ENCODE results near the gene NDST1.

The NDST1 gene

DNA sequence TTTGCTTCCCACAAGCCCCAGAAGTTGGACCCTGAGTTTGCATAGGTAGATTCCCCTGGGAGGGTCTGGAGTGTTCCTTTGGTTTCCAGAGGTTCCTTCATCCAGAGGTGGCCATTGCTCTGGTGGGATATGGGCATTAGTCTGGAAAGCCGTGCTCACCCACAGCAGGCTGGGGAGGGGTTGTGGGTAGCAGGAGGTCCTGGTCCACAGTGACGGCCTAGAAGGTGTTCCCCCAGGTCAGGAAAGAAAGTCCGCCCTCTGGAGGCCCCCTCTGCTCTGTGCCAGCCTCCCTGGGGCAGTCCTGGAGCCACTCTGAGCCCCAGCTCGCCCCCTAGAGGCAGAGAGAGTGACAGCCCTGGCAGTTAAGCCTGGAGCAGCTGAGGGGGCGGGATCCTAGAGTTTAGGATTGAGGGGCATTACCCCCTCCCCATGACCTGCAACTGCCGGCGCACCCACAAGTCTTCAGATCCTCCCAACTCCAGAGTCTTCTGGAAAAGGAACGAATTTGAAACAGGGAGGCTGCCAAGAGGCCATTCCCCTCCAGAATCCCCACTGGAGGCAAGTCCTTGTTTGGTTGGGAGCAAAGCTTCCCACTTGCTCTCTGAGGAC, 36.8 kb downstream of the NDST1 start:
- peak in 1 of 2 experiments; percentile 30 for DNase-seq (ENCODE audit: low read depth in 2 of 2)

DNA sequence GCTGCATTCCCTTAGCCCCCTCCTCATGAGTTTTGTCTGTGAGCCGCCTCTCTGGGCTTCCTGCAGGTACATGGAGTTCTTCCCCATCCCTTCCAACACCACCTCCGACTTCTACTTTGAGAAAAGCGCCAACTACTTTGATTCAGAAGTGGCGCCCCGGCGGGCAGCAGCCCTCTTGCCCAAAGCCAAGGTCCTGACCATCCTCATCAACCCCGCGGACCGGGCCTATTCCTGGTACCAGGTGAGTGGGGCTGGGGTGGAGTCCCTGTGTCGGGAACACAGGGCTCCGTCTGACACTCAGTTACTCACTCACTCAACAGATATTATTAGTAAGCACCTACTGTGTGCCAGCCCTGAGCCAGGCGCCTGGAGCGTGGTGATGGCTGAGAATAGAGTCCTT, 37.3 kb downstream of the NDST1 start:
- no peak for DNase-seq (ENCODE audit: low read depth in 2 of 2)

DNA sequence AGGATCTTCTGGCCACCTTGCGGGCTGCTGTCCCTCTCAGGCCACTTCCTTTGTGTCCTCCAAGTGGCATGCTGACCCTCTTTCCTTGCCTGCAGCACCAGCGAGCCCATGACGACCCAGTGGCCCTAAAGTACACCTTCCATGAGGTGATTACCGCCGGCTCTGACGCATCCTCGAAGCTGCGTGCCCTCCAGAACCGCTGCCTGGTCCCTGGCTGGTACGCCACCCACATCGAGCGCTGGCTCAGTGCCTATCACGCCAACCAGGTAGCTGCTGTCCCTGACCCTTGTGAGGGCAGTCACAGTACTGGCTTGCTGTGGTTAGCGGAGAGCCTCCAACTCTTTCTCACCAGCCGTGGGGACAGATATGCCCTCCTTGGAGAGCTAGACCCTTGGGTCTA, 40.2 kb downstream of the NDST1 start:
- no peak for DNase-seq (ENCODE audit: low read depth in 2 of 2)

DNA sequence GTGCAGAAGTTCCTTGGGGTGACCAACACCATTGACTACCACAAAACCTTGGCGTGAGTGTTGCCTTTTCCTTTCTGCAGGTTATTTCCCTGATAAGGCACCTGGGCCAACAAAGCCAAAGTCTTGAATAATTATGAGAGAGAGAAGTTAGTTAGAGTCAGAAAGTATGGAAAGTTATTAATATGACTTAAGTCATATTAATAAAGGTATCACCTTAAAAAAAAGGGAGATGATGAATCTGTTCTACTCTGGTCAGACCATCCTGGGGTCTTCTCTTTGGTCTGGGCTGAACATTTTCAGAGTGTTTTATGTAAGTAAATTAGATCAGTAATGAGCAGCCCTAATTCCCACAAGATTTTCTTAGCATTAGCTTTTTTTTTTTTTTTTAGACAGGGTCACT, 41.8 kb downstream of the NDST1 start:
- DNase-seq (ENCODE audit: low read depth in 2 of 2) = no peak

DNA sequence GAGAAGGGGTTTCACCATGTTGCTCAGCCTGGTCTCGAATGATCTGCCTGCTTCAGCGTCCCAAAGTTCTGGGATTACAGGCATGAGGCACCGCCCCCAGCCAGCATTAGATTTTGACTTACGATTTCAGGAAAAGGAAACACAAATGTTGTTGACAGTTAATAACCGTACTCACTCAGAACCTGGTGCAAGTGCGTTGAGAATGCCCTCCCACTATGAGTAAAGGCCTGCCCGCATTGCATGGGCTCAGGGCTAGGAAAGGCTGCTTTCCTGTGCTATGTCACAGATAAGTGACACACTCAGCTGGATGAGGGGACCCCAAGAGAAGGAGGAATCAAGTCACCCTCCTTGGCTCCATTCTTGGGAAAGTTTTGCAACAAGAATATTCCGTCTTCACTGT, 42.4 kb downstream of the NDST1 start:
- DNase-seq (ENCODE audit: low read depth in 2 of 2) = no peak

DNA sequence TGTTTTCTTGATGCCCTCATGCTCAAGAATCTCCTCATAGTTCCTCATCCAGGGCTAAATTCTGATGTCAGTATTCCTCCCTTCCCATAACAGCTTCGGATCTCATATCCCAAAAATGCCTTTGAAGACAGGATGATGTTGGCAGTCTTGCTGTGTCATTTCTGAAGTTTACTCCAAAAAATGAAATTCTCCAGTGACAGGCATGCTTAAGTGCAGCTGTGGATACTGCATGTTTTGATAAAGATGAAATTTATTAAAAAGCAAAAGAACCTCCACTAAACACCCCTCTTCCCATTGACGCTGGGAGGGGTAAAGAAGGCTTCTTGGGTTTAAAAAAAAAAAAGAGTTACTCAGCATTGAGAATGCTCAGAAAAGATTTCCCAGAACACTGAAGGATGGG, 43.1 kb downstream of the NDST1 start:
- no peak for DNase-seq (ENCODE audit: low read depth in 2 of 2)

DNA sequence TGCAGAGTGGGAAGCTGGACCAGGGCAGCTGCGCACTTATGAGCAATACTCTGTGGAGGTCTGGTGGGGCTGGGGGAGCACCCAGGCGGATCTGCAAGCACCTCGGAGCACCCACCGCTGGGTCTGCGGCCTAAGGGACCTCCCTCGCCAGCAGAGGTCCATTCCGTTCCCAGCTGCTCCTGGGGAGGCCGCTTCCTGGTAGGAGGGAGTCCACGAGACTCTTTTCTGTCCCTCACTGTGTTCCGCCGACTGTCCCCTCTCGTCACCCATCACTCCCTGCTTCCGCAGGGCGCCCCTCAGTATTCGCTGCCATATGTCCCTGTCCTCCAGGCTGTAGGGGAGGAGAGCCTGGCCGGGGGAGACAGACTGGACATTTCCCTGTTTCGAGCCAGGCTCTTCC, 45.5 kb downstream of the NDST1 start:
- DNase-seq (ENCODE audit: low read depth in 2 of 2) = no peak

DNA sequence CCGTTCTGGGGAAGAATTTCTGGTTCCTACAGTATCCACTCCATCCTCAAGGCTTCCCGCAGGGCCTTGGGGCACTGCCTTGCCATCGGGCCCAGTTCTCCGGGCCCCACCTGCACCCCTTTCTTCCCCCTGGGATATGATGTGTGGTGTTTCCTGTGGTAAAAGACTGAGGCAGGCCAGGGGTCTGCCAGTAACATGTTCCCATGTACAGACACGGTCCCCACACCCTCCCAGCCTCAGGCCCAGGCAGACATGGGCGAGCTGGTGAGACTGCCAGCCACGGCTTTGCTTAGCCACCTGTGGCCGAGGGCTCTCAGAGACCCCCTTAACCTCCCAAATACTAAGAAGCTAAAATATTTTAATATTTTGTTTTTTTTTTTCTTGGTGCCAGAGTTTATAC, 46.0 kb downstream of the NDST1 start:
- no peak for DNase-seq (ENCODE audit: low read depth in 2 of 2)

DNA sequence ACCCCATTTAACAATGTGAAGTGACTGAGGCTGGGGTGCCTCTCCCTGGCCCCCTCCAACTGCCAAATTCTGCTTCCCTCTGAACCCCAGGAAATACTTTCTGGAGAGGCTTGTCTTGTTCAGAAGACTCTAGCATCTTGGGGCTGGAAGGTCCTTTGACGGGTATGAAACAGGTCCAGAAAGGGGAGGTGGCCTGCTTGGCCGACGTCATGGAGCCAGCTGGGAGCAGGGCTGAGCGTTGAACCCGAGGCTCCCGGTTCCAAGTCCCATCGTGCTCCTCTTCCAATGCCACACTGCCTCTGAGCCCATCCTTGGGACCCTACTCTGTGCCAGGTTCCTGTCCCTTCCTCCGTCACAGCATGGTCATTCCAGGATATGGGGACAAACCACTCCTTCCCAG, 46.9 kb downstream of the NDST1 start:
- no peak for DNase-seq (ENCODE audit: low read depth in 2 of 2)

DNA sequence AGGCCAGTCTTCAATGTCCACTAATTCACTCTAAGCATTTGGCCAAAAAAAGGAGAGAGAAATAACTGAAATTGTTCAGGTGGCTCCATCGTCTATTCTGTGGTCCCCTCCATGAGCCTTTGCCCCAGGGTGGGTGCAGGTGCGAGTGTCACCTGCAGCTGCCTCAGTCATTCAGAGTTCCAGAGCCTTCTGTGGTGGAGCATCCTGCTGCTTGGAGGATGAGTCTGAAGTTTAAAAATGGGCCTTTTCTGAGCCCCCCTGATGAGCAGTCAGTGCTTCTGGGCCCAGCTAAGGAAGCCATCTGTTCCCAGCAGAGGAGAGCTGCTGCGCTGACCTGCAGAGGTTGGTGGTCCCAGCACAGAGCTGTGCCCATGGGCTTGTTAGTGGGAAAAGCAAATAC, 48.2 kb downstream of the NDST1 start:
- no peak for DNase-seq (ENCODE audit: low read depth in 2 of 2)

DNA sequence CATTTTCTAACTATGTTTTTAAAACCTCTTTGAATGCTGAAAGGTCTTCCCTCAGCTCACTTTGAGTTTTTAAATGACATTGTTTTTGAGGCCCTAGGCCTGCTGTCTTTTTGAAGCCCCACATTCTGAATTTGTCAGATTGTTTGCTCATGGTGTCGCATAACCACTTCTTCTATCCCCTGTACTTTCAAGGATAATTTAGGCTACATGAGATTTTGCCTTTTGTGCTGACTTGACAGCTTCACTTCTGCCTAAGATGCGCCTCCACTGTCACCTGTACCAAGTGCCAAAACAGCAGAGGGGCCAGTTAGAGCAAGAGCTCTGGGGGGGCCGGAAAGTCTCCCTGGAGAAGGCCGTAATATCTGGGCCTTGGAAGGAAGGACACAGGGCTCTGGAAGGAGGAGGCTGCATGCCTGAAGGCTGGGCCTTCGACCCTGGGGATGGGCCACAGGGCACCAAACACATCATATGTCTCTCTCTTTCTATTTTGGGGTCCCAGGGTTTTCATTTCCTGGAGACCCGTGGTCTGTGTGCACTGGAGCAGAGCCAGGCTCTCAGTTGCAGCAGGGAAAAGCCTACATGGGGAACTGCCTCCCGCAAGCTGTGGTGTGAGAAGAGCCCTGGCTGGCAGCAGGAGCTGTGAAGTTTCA, 49.1 kb downstream of the NDST1 start:
- DNase-seq (ENCODE audit: low read depth in 2 of 2) = no peak

DNA sequence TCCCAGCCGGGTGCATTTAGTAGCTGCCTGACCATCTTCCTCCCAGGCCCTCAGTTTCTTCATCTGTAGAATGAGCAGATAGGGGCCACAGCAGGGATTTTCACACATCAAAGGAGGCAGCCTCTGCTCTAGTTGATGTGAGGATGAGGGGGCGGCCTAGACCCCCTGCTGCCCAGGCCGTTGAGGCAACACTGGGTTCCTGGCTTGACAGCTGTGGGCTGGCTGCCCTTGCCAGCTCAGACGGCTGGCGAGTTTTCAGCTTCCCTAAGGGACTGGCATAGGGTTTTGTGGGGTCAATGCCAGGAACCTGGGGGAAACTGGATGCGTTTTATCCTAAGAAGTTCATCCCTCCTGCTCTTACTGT, 49.6 kb downstream of the NDST1 start:
- no peak for DNase-seq (ENCODE audit: low read depth in 2 of 2)

DNA sequence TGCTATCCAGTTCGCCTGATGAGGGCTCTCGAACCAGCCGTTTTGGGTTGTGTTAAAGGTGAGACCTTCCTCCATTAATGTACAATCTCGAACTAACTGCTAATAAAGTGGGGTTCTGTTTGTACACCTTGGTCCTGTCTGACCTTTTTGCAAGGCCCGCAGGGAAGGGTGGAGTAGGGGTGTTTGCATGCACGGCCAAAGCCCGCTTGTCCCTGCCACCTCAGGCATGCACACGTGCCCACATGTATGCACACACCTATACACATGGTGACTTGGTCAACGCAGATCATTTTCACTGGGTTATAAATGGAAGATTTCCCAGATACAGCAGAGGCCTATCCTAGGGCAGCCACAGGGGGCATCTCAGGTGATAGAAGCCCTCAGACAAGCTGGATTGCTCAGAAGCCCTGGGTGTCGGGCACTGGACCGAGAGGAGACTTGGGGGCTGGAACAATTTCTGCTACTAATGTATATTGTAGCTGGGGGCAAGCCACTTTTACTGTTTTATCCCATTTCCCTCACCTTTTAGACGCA, 50.2 kb downstream of the NDST1 start:
- no peak for DNase-seq (ENCODE audit: low read depth in 2 of 2)

DNA sequence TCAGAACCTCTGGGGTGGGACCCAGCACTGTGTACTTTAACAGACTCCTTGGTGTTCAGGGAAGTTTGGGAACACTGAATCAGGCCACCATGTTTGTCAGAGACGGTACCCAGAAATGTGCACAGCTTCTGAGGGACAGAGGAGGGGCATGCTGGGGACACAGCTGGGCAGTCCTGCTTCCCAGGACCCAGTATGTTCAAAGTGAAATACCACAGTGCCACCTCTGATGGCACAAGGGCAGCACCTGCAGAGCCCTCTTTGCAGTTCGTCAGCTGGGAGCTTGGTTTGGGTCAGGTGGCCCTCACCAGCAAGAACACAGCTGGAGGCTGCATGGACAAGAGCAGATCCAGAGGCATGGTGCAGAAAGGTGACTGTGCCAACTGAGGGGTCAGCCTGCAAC, 51.2 kb downstream of the NDST1 start:
- no peak for DNase-seq (ENCODE audit: low read depth in 2 of 2)

DNA sequence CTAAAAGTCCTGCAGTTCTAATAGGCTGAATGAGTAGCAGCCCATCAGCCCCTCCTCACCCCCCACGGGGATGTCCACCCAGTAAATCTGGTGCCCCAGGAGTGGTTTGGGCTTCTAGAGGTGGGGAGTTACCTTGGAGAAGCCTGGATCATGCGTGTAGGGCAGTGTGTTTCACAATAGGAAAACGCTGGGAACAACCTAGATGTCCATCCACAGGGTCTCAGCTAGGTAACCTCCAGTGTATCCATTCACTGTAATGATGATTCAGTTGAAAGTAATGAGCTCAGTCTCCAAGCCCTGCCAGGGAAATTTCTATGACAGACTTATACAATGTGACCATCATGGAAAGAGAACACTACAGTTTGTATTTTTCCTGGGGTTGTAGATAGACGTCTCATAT, 51.8 kb downstream of the NDST1 start:
- DNase-seq (ENCODE audit: low read depth in 2 of 2) = no peak

DNA sequence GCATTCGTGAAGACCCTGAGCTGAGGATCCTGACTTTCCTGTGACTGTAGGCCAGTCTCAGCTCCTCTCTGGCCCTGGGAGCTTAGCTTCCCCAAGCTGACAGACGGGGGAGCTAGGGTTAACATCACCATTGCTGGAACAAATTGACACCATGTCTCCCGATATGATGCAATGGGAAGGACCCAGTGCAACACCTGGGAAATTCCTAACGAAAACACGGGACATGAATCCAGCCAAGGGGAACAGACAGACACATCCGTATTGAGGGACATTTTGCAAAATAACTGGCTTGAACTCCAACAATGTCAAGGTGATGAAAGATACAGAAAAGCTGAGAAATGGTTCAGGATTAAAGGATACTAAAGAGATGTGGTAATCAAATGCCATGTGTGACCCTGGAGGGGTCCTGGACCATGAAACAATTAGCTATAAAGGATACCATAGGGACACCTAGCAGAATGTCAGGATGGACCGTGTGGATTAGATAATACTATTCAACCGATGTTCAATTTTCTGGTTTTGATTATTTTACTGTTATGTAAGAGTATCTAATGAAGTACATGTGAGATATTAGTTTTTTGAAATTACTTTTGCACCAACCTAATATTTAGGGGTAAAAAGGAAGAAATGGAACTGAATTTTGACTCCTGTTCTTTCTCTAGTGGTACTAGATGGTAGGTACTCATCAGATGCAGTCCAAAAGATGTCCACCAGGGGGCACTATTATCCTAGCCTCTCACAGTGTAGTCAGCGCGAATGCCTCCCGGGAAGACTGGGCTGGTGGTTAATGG, 52.7 kb downstream of the NDST1 start:
- peak; percentile 71 to 74 for DNase-seq (ENCODE audit: low read depth in 2 of 2)

DNA sequence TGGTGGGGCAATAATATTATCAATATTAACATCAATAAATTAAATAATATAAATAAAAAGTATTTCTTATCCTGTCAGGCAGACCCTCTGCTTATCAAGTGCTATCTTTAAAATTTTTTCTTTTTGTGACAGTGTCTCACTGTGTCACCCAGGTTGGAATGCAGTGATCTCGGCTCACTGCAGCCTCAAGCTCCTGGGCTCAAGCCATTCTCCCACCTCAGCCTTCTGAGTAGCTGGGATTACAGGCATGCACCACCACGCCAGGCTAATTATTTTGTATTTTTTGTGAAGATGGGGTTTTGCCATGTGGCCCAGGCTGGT, 53.2 kb downstream of the NDST1 start:
- DNase-seq (ENCODE audit: low read depth in 2 of 2) = no peak

DNA sequence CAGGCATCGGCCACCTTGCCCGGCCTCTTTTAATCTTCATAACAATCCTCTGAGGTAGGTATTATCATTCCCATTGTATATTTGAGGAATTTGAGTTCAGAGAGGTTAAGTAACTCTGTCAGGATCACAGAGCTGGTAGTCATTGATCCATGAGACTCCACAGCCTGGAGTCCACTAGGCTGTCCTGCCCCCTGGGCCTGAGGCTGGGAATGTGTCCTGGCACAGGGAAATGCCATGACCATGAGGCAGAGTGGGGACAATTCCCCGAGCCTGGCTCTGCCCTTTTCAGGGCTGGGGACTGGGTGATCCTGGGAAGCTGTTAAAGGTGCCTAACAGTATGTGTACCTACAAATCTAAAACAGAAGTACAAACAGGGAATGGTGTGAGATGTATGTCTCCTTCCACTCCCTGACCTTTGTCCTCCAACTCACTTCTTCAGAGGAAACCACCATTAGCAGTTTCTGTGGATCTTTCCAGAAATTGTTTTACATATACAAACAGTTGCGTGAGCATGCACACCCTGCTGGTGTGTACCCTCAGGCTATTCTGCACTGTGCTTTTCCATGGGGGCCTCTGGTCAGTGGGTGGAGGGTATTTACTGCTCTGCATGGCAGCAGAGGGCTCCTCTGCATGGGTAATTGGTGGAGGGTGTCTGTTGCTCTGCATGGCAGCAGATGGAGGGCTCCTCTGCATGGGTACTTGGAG, 53.8 kb downstream of the NDST1 start:
- DNase-seq (ENCODE audit: low read depth in 2 of 2) = no peak

DNA sequence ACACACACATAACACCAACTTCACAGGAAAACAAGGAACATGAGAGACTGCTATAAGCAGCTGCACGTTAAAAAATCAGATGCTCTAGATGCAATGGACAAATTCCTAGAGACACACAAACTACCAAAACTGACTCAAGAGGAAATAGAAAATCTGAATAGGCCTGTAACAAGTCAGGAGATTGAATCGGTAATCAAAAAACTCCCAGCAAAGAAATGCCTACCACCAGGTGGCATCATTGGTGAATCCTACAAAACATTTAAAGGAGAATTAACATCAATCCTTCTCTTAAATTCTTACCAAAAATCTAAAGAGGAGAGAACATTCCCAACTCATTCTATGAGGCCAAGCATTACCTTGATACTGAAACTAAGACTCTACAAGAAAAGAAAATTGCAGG, 54.9 kb downstream of the NDST1 start:
- no peak for DNase-seq (ENCODE audit: low read depth in 2 of 2)

DNA sequence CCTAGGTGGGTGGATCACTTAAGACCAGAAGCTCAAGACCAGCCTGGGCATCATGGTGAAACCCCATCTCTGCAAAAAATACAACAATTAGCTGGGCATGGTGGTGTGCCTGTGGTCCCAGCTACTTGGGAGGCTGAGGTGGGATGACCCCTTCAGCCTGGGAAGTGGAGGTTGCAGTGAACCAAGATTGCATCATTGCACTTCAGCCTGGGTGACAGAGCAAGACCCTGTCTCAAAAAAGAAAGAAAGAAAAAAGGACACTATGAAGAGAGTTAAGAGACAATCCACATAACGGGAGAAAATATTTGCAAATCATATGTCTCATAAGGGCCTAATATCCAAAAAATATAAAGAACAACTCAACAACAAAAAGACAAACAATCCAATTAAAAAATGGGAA, 57.9 kb downstream of the NDST1 start:
- no peak for DNase-seq (ENCODE audit: low read depth in 2 of 2)

DNA sequence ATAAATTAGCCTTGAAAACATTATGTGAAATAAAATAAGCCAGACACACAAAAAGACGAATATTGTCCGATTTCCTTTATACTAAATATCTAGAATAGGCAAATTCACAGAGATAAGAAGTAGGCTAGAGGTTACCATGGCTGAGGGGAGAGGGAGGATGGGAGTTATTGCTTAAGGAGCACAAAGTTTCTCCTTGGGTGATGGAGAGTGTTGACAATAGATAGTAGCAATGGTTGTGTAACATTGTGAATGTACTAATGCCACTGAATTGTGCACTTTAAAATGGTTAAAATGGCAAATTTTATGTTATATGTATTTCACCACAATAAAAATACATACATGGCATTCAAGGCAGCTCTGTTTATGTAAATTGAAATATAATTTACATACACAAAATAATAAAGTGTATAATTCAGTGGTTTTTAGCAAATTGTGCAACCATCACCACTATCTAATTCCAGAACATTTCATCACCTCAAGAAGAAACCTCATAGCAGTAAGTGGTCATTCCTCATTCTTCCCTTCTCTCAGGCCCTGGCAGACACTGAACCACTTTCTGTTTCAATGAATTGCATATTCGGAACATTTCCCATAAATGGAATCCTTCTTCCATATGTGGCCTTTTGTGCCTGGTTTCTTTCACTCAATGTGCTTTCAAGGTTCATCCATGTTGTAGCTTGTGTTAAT, 59.2 kb downstream of the NDST1 start:
- peak; percentile 85 to 86 for DNase-seq (ENCODE audit: low read depth in 2 of 2)

DNA sequence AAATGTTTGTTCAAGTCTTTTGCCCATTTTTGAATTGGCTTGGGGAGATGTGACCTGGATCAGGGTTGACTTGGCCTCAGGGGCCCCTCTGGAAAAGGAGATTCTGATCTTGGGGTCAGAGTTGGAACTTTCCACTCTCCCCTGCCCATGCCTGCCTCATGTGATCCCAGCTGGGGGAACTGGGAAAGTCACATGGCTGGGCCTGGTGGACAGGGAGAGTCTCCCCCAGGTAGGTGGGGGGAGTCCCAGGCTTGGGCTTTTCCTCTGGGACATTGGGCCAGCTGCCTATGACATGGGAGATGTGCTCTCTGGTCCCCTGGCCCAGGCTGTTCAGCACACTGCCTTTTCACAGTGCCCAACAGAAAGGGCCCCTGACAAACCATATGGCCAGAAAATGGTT, 60.7 kb downstream of the NDST1 start:
- DNase-seq (ENCODE audit: low read depth in 2 of 2) = no peak
